ENCODE measurements around the gene ALAS2.

DNA sequence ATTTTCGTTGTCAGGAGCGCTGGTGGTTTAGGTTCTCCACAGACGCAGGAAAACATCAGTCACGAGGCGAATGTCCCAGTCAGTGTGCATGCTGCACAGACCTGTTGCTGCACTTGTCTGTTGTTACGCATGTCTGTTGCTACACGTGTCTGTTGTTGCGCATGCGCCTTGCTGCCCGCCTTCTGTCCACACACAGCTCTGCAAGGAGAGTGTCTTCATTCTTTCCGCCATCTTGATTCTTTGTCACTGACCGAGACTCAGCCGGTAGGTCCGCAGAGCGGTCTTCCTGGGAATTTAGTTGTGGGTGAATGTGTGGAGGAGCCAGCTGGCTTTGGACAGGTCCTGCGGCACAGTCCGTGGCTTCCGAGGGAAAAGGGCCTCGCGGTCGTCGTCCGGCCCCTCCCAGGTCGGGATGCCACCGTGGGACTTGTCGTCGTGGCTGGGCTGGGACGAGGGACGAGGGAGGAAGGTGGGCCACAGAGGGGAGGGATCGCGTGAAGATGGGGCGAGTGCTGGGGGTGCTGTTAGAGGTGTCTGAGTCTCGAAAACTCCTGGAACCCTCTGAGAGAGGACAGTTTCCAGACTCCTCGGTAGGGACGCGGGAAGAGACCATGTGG, 44.2 kb upstream of the ALAS2 start, which contains the start of gene PAGE2B:
- TF ChIP-seq, protein P1, sequence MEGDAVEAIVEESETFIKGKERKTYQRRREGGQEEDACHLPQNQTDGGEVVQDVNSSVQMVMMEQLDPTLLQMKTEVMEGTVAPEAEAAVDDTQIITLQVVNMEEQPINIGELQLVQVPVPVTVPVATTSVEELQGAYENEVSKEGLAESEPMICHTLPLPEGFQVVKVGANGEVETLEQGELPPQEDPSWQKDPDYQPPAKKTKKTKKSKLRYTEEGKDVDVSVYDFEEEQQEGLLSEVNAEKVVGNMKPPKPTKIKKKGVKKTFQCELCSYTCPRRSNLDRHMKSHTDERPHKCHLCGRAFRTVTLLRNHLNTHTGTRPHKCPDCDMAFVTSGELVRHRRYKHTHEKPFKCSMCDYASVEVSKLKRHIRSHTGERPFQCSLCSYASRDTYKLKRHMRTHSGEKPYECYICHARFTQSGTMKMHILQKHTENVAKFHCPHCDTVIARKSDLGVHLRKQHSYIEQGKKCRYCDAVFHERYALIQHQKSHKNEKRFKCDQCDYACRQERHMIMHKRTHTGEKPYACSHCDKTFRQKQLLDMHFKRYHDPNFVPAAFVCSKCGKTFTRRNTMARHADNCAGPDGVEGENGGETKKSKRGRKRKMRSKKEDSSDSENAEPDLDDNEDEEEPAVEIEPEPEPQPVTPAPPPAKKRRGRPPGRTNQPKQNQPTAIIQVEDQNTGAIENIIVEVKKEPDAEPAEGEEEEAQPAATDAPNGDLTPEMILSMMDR (conservative IDR thresholded peaks at IDR 0.05 in 1 of 2, IDR thresholded peaks at IDR 0.05 in 1 of 2; ENCODE audit: extremely low read depth in 1 of 2, insufficient read depth in 1 of 2, low read depth in 1 of 2, low read length in 2 of 2), result no peak
- no peak for TF ChIP-seq EZH2 (IDR thresholded peaks at IDR 0.05; ENCODE audit: borderline replicate concordance, low read length)
